DMS79 treated with DMSO at 0.1 percent for 48 hours (cell line): ENCODE measurements around the gene SCN1A.
"Not testable (repeated sequence)": the region's sequence is repeated elsewhere in the genome, so short reads cannot be mapped to it uniquely, and the experiment has no call there.

Source experiments
- DNase-seq: peaks from one replicate; lab custom pipeline; 2025; lab: John Stamatoyannopoulos, UW

Gene SCN1A

GRCh38 chr2:166081131-166081632, 46.6 kb downstream of the SCN1A start:
- no peak for DNase-seq

DNA sequence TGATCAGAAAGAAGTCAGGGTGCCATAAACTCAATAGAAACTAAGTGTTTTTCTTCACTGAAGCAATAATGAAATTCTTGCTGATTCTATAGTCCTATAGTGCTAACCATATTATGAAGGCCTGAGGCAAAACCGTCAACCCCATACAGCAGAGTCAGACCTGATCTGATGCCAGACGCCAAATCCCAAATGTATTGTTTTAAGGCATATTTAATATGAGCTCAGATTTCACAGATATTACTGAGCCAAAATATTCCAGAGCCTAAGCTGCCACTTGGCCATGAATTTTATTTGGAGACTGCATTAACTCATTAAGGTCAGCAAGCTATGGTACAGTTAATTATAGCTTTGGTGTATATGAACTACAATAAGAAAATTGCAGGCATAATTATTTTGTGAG, 53.4 kb downstream of the SCN1A start:
- no peak for DNase-seq

- DNase-seq: no peak
Observed at GRCh38 chr2:166074011-166074410, 53.8 kb downstream of the SCN1A start.

- DNase-seq: no peak
Observed at GRCh38 chr2:166070231-166070630, 57.6 kb downstream of the SCN1A start.

- DNase-seq: no peak
Observed at GRCh38 chr2:166068981-166069380, 58.8 kb downstream of the SCN1A start.

GRCh38 chr2:166067229-166067628, 60.6 kb downstream of the SCN1A start:
- DNase-seq: no peak

- DNase-seq: no peak
Observed at GRCh38 chr2:166060191-166060590, 67.6 kb downstream of the SCN1A start.

- DNase-seq: no peak
Observed at GRCh38 chr2:166057370-166058164, 70.3 kb downstream of the SCN1A start.

GRCh38 chr2:166044853-166045483, 82.9 kb downstream of the SCN1A start:
- no peak for DNase-seq

- no peak for DNase-seq
Observed at GRCh38 chr2:166042768-166043390, 84.9 kb downstream of the SCN1A start.

GRCh38 chr2:166042356-166042755, 85.5 kb downstream of the SCN1A start:
- no peak for DNase-seq

- DNase-seq: no peak
Observed at GRCh38 chr2:166041613-166042012, 86.2 kb downstream of the SCN1A start.

GRCh38 chr2:166032361-166032760, 95.5 kb downstream of the SCN1A start:
- DNase-seq: no peak

GRCh38 chr2:166031054-166031453, 96.8 kb downstream of the SCN1A start:
- DNase-seq: no peak

DNA sequence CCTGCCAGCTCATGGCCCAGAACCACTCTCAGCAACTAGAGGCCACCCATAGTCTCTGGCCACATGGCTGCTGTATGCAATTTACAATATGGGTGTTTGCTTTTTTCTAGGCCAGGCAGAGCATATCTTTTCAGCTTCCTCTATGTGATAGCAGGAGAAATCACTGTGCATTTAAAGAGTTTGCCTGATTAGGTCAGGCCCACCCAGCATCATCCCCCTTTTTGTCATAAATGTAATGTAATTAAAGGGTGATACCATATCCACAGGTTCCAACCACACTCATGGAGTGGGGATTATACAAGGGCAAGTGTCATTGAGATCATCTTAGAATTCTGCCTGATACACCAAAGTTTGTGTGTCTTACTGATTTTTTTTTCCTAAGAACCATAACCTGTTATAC, 102.5 kb downstream of the SCN1A start:
- no peak for DNase-seq

GRCh38 chr2:166017208-166017607, 110.6 kb downstream of the SCN1A start:
- no peak for DNase-seq

GRCh38 chr2:166013878-166014277, 113.9 kb downstream of the SCN1A start:
- DNase-seq: no peak

GRCh38 chr2:166011660-166012059, 116.2 kb downstream of the SCN1A start:
- DNase-seq: no peak

DNA sequence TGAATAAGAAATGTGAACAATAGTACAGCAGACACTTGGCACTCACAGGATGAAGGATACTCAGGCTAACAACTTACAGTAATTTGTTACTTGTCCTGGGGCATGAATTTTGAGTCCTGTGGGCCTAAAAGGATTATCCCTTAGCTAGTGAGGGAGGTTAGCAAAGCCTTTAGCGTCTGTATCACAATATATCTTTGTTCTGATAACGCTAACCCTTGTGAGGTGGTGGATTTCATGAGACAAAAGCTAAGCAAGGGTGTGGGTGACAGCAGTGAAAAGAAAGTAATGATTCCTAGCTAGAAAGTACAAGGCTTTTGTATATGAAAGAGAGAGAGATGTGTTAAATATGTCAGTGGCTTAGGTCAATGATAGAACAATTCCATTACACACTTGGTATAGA, 127.4 kb downstream of the SCN1A start:
- DNase-seq: no peak

GRCh38 chr2:165990846-165991245, 137.0 kb downstream of the SCN1A start:
- no peak for DNase-seq

DNA sequence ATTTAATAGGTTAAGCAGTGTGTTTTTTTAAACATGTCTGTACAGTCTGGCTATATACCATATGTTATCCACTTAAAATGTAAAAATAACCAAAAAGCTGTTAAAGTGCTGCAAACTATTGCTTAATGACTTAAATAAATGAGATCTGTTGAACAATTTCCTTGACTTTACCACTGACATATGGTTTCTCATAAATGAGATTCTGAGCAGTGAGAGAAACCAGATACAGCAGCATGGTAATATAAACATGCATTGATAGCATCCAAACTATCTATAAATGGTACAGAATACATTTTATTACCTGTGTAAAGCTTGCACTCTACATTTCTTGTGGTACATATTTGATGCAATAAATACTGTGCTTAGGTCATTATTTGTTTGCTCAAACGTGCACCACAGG, 138.0 kb downstream of the SCN1A start:
- DNase-seq: no peak

- DNase-seq: no peak
Observed at GRCh38 chr2:165985120-165985519, 142.7 kb downstream of the SCN1A start.

GRCh38 chr2:165972161-165972560, 155.7 kb downstream of the SCN1A start:
- DNase-seq: not testable (repeated sequence)
